ENCODE results near the gene OGFR. TPM values are rescaled to one million over a fixed set of nuclear protein-coding genes. Genes with fewer than 3 reads are reported as not detected.

Gene OGFR
- total RNA-seq, 1 donor from 2014 or later = 7.0 TPM

GRCh38 chr20:62823688-62824475, 19.2 kb downstream of the OGFR start:
- H3K4me2 ChIP-seq = peak overlapping the region; percentile 60
- TF ChIP-seq EZH2 (IDR thresholded peaks at IDR 0.05) (no peak), CTCF (IDR thresholded peaks at IDR 0.05) (no peak), EZH2phosphoT487 (IDR thresholded peaks at IDR 0.05) (no peak)

GRCh38 chr20:62824476-62825332, 20.1 kb downstream of the OGFR start:
- Histone ChIP-seq H3F3A (ENCODE audit: low read depth) (peaks cover 7% of the 10 kb centered on the region), H3K4me2 (peak overlapping the region; percentile 60)
- H3K4me1 Mint-ChIP-seq = peaks cover 14% of the 10 kb centered on the region

More at GRCh38 chr20:62823688-62824475, 19.2 kb downstream of the OGFR start:
- no peaks in the 10 kb centered on the region for H3K9me3 ChIP-seq (ENCODE audit: low read depth)
- Mint-ChIP-seq H3K4me1 (peaks cover 14% of the 10 kb centered on the region), H3K27ac (no peak overlapping the region), H3K36me3 (no peaks in the 10 kb centered on the region), H3K9me3 (no peaks in the 10 kb centered on the region), H3K4me3 (no peak overlapping the region), H3K27me3 (ENCODE audit: insufficient read depth, low read depth) (no peaks in the 10 kb centered on the region)
- H3K36me3 ChIP-seq = no peaks in the 10 kb centered on the region
- no peaks in the 10 kb centered on the region for H3K27me3 ChIP-seq
- peaks cover 11% of the 10 kb centered on the region for H4K20me1 ChIP-seq (ENCODE audit: low read depth)
- peak; percentile 72 for DNase-seq (ENCODE audit: low spot score)
- H3K4me1 ChIP-seq = peaks cover 18% of the 10 kb centered on the region
- H3F3A ChIP-seq (ENCODE audit: low read depth) = peaks cover 7% of the 10 kb centered on the region
- H3K79me2 ChIP-seq (ENCODE audit: low read depth) = no peaks in the 10 kb centered on the region
- no peak overlapping the region for H3K27ac ChIP-seq
- no peak overlapping the region for H3K9ac ChIP-seq
- no peak overlapping the region for H3K4me3 ChIP-seq
- no peak overlapping the region for H2AFZ ChIP-seq (replicated peaks)

More at GRCh38 chr20:62824476-62825332, 20.1 kb downstream of the OGFR start:
- Histone ChIP-seq H3K79me2 (ENCODE audit: low read depth) (no peaks in the 10 kb centered on the region), H4K20me1 (ENCODE audit: low read depth) (peaks cover 11% of the 10 kb centered on the region), H2AFZ (replicated peaks) (no peak overlapping the region), H3K4me1 (peaks cover 16% of the 10 kb centered on the region), H3K27me3 (no peaks in the 10 kb centered on the region), H3K9ac (no peak overlapping the region), H3K36me3 (no peaks in the 10 kb centered on the region), H3K27ac (no peak overlapping the region), H3K4me3 (no peak overlapping the region), H3K9me3 (ENCODE audit: low read depth) (no peaks in the 10 kb centered on the region)
- Mint-ChIP-seq H3K27ac (no peak overlapping the region), H3K27me3 (ENCODE audit: insufficient read depth, low read depth) (no peaks in the 10 kb centered on the region), H3K36me3 (no peaks in the 10 kb centered on the region), H3K4me3 (no peak overlapping the region), H3K9me3 (no peaks in the 10 kb centered on the region)
- TF ChIP-seq EZH2phosphoT487 (IDR thresholded peaks at IDR 0.05) (no peak), EZH2 (IDR thresholded peaks at IDR 0.05) (no peak), CTCF (IDR thresholded peaks at IDR 0.05) (no peak)
- DNase-seq (ENCODE audit: low spot score) = peak; percentile 85

Data from neural progenitor cell (in vitro differentiated cells).